ENCODE measurements around the gene GAK.

Gene GAK

DNA sequence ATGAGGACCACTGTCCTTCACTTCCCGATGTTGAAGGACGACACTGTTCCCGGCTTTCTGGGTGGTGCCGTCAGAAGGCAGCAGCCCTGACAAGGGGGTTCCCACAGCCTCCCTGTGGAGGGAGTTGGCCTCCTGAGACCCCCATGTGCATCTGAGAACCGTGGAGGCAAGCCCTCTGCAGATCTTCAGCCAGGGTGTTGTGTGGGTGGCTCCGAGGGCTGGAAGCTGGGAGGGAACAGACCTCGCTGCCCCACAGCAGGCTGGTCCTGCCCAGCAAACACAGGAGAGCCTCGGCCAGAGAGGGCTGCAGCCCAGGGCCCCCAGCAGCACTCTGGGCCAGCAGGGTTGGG is 25.1 kb upstream of the GAK start:
- H3K36me3 ChIP-seq: peaks cover 5% of the 10 kb centered on the region; the same call in 1 of the 2 replicates
- no peaks in the 10 kb centered on the region for H3K9me3 ChIP-seq
- no peak for DNase-seq
- peaks cover 22% of the 10 kb centered on the region for H3K27me3 ChIP-seq
- no peak overlapping the region for H3K4me3 ChIP-seq (ENCODE audit: low read depth, low read length)
- no peaks in the 10 kb centered on the region for H3K4me1 ChIP-seq
- TF ChIP-seq, protein P1, sequence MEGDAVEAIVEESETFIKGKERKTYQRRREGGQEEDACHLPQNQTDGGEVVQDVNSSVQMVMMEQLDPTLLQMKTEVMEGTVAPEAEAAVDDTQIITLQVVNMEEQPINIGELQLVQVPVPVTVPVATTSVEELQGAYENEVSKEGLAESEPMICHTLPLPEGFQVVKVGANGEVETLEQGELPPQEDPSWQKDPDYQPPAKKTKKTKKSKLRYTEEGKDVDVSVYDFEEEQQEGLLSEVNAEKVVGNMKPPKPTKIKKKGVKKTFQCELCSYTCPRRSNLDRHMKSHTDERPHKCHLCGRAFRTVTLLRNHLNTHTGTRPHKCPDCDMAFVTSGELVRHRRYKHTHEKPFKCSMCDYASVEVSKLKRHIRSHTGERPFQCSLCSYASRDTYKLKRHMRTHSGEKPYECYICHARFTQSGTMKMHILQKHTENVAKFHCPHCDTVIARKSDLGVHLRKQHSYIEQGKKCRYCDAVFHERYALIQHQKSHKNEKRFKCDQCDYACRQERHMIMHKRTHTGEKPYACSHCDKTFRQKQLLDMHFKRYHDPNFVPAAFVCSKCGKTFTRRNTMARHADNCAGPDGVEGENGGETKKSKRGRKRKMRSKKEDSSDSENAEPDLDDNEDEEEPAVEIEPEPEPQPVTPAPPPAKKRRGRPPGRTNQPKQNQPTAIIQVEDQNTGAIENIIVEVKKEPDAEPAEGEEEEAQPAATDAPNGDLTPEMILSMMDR (IDR thresholded peaks at IDR 0.05; ENCODE audit: low read depth, low read length): no peak

GRCh38 chr4:956531-957230 is 24.6 kb upstream of the GAK start:
- H3K27me3 ChIP-seq: peaks cover 16% of the 10 kb centered on the region
- peaks cover 5% of the 10 kb centered on the region; the same call in 1 of the 2 replicates for H3K36me3 ChIP-seq
- no peaks in the 10 kb centered on the region for H3K4me1 ChIP-seq
- H3K4me3 ChIP-seq (ENCODE audit: low read depth, low read length): no peak overlapping the region
- H3K9me3 ChIP-seq: no peaks in the 10 kb centered on the region
- TF ChIP-seq, protein P1 (IDR thresholded peaks at IDR 0.05; ENCODE audit: low read depth, low read length): no peak
- no peak for DNase-seq

GRCh38 chr4:955931-956381 is 23.8 kb upstream of the GAK start:
- Histone ChIP-seq H3K9me3 (no peaks in the 10 kb centered on the region), H3K4me3 (ENCODE audit: low read depth, low read length) (no peak overlapping the region), H3K27me3 (peaks cover 9% of the 10 kb centered on the region), H3K4me1 (no peaks in the 10 kb centered on the region), H3K36me3 (peaks cover 5% of the 10 kb centered on the region; the same call in 1 of the 2 replicates)
- DNase-seq: no peak
- TF ChIP-seq, protein P1 (IDR thresholded peaks at IDR 0.05; ENCODE audit: low read depth, low read length): no peak

DNA sequence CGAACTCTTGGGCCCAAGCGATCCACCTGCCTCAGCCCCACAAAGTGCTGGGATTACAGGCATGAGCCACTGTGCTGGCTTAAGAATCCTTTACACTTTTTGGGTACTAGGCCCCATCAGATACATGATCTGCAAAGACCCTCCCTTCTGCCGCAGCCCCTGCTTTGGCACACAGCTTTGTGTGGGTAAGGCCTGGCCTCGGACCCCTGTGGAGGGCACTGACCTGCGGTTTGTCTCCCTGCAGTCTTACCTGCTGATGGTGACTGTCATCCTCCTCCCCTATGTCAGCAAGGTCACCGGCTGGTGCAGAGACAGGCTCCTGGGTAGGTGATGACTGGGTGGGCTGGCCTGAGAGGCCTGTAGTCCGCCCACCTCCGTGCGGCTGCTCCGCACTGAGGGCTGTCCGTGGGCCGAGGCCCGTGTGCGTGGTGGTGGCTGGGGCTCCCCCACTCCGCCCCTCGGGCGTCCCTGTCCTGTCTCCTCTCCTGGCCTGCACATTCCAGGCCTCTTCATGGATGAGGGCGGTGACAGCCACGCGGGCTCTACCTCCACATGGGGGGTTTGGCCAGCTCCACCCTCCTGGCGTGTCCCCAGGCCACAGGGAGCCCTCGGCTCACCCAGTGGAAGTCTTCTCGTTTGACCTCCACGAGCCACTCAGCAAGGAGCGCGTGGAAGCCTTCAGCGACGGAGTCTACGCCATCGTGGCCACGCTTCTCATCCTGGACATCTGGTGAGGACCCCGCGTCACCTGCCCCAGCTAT is 23.2 kb upstream of the GAK start:
- H3K27me3 ChIP-seq: peaks cover 3% of the 10 kb centered on the region
- H3K9me3 ChIP-seq: no peaks in the 10 kb centered on the region
- peaks cover 5% of the 10 kb centered on the region; the same call in 1 of the 2 replicates for H3K36me3 ChIP-seq
- no peak overlapping the region for H3K4me3 ChIP-seq (ENCODE audit: low read depth, low read length)
- TF ChIP-seq, protein P1 (IDR thresholded peaks at IDR 0.05; ENCODE audit: low read depth, low read length): no peak
- no peak for DNase-seq
- no peaks in the 10 kb centered on the region for H3K4me1 ChIP-seq

GRCh38 chr4:954211-955020 is 22.3 kb upstream of the GAK start:
- Histone ChIP-seq H3K4me1 (no peaks in the 10 kb centered on the region), H3K27me3 (no peaks in the 10 kb centered on the region), H3K9me3 (no peaks in the 10 kb centered on the region), H3K4me3 (ENCODE audit: low read depth, low read length) (no peak overlapping the region), H3K36me3 (peaks cover 5% of the 10 kb centered on the region; the same call in 1 of the 2 replicates)
- no peak for DNase-seq
- TF ChIP-seq, protein P1 (IDR thresholded peaks at IDR 0.05; ENCODE audit: low read depth, low read length): no peak

Data from BE2C (cell line).